Right renal pelvis (tissue), 4 donors: ENCODE measurements around the gene FYN. TPM values are rescaled to one million over a fixed set of nuclear protein-coding genes. Genes with fewer than 3 reads are reported as not detected.
"Not testable (repeated sequence)": the region's sequence is repeated elsewhere in the genome, so short reads cannot be mapped to it uniquely, and the experiment has no call there.

Source experiments
- DNase-seq, 4 donors: peaks; one replicate each; pipeline ENCODE4 v3.0.0-alpha.2; 2013; ENCODE audit warnings: low read depth in 4 of 4, low spot score in 3 of 4, missing footprints in 1 of 4
- polyA plus RNA-seq, 4 donors: library from polyadenylated mRNA; unstranded; fragments of 120-200 nt; gene quantifications; one replicate each; pipeline ENCODE4 v1.2.1, GENCODE V29; 2013; ENCODE audit not compliant: insufficient read length in 4 of 4

The FYN gene
- polyA plus RNA-seq, 4 donors: 162 to 172 (median 167) TPM

- not testable (repeated sequence) for DNase-seq
Observed at GRCh38 chr6:111835398-111835797, 37.9 kb downstream of the FYN start.

- DNase-seq: no peak
Observed at GRCh38 chr6:111834356-111834755, 38.9 kb downstream of the FYN start.

DNA sequence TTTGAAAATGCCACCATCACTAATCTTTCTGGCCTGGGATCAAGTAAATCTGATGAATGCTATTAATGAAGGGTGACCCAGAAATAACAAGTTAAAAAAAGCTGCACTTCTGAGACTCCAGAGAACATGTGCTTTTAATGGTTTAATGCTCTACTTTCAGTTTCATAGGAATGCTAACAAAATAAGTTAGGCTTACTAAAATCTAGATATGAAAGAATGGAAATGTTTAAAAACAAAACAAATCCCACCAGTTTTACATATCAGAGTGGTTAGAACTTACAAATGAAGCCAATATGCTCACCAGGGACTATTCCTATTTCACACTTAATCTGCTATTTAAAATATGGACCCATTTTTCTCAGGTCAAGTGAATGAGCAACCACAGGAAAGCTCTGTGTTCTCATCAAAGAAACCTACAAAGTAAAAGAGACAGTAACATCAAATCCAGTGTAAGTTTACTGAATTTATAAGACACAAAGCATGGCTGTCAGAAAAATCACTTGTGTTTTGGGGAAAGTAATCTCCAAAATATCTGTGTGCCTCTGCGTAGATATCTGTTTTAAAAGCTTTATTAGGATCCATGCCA lies 40.3 kb downstream of the FYN start:
- no peak for DNase-seq

- DNase-seq: no peak
Observed at GRCh38 chr6:111831408-111831807, 41.8 kb downstream of the FYN start.

- no peak for DNase-seq
Observed at GRCh38 chr6:111829998-111830397, 43.3 kb downstream of the FYN start.

DNA sequence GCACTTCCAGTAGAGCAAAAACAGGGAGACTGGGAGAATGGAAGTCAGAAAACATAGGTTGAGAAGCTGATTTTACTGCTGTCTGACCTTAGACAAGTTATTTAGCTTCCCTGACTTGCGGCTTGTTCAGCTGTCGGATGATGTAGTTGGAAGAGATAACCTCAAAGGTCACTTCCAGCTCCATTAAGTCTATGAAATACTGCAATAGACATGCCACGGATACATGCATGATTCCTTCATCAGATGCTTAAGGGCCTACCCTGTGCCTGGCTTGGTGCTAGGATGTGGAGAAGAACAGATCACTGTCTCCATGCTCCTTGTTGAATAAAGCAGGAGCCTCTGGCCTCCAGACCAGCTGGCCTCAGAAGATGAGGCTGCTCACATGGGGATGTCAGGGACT lies 43.7 kb downstream of the FYN start:
- no peak for DNase-seq

- DNase-seq: no peak
Observed at GRCh38 chr6:111828809-111829208, 44.4 kb downstream of the FYN start.

DNA sequence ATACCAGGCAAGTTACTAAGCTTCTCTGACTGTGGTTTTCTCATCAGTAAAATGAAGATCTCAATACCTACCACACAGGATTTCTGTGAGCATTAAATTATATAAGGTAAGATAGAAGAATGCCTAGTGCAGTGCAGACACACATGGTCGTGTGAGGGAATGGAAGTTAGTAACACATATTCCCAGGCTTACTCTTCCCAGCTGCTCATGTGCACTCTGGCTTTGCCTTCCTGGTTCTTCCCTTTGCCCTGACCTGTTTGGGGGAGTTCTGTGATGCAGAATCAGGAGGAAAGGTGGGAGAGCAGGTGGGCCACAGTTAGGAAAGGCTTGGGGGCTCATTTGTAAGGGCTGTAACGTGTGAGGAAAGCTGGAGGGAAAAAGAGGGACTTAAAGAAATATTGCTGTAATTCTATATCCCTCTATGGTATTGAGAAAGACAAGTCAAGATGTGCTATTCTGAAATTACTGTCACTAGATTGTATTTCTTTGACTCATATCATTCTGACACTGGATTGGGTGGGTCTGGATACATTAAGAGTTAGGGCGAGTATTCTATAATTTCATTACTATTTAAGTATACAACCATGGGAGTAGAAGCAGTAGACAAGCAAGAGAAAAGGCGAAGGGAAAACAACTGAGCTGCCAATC lies 47.7 kb downstream of the FYN start:
- DNase-seq: no peak

GRCh38 chr6:111824608-111825337 lies 48.5 kb downstream of the FYN start:
- DNase-seq: no peak

DNA sequence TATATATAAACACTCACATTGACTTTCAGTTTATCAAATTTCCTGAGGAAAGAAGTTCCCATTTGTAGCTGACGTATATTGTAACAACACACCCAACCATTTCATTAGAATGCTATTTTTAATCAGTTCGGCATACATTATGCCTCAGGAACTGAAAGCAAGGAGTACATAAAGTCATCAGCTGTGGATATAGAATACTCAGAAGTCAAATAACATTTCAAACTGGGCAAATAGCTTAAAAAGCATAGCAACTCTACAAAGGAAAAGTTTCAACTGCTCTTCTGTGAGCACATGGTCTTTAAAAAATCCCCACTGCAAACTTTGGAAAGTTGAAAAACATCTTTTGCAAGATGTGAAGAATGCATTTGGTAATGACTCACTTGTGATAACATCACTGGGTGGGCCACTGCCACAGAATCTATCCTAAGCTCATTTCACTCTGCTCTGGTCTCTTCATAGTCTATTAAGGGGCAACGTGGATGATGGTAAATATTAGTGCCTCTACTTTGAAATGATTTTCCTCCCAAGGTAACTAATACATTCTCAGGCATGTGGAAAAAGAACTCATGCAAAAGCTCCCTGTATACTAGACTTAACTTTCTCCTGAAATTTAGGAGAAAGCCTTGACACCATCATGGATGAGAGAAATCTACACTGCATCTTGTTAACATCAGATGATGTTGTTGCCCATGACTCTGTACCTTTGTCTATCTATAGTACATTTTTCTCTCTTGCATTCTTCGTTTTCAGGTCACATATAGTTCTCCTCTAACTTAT lies 49.2 kb downstream of the FYN start:
- no peak for DNase-seq

GRCh38 chr6:111823012-111823411 lies 50.2 kb downstream of the FYN start:
- no peak for DNase-seq

GRCh38 chr6:111819458-111819857 lies 53.8 kb downstream of the FYN start:
- no peak for DNase-seq

DNA sequence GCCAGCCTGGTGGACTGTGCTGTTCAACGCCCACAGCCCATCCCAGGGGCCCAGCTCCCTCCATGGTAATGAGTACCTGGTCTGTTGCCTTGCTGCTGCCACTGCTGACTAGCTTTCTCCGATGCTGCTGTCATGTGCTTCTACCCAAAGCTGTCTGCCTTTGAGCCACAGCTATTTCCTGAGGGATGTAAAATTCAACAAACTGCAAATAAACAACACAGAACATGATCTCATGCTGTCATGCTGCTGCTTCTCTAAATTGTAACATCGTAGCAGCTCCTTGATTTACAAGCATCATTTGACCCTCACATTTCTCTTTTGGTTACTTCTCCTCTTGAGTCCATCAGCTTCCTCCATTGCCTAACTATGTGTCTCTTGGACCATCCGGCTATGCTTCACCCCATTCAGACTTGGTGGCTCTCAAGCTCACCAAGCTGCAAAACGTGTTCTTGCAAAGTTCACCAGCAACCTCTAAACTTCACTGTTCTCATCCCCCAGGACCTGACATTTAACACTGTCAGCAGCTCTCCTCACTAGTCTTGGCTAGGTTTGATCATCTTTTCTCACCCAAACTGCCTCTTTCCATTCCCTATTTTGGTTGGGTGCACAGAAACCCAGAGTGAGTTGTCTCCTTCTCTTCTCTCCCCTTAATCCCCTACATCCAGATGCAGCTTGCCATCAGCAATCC lies 54.6 kb downstream of the FYN start:
- no peak for DNase-seq

GRCh38 chr6:111817451-111818120 lies 55.7 kb downstream of the FYN start:
- DNase-seq: no peak

DNA sequence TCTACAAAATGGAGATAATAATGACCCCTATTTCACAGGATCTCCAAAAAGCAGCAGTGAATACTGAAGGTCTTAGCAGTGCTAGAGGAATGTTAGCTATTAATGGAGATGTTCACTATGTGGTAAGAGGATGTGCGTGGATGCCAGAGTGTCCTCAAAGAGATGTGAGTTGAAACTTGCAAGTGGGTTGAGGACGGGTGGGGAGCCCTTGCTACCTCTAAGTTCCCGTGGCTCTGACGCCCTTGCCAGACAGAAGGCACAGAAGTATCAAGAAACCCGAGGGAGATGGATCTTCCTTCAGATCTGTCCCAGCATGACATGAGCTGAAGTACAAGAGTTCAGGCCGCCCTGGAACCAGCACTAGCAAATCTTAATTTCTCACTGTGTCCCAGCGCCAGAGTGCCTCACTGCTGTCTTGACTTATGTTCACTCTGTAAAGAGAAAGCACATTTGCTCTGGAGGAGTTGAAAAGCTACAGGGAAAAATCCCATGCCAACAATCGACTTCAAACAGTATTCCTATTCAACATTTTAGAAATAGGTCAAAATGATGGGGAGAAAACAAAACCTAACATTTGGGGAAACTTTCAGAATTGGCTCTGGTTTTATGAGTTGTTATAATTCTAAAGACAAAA lies 59.5 kb downstream of the FYN start:
- DNase-seq: no peak

DNA sequence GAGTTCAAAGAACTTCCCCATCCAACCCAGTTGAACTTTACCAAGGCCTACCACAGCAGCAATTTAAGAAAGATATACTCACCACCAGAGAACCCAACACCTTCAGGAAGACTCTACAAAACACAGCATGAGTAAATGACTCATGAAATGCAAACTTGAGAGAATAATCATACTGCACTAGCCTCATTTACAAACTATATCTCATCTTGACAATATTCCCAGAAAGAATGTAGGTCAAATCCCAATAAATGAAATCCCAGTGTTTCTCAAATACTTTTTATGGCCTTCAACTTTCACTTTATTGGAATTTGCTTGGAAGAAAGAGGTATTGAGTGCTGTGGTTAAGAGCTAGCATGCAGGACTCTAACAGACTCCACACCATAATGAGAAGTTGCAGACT lies 60.0 kb downstream of the FYN start:
- no peak for DNase-seq

GRCh38 chr6:111812060-111813038 lies 60.9 kb downstream of the FYN start:
- DNase-seq: no peak

DNA sequence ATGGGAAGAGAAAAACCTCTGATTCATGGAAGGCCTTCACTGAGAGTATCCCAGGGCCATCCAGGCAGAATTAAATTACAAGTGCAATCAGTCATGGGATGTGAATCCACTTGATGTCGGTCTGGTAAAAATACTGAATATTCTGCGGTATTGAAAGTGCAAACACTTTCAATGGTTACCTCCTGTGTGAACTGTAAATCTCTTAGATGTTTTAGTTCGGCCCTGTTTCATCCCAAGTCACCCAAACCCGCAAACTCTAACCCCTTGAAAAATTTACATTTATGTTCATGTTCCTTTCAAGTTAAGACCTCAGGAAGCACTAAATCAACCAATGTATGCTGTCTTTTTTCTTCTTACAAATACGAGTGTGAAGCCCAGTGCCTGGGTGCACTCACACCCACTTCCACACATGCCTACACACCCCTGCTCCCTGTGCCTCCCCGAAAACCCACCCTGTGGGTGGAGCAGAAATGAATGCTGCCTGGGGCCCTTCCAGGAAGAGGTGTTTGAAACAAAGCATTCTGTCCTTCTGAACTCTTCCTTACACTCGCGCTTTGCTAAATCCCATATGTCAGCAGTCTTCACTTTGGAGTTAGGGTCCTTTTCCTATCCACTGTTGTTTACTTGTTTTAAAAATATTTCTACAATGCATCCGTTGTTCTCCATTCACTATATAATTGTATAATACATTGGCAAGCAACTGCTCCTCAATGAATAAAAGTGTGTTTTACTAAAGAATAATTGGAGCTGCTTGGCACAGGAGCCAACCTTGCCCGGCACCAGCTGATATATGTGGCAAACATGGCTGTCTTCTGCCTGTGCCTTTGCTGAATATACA lies 62.7 kb downstream of the FYN start:
- DNase-seq: no peak
